ENCODE measurements around the gene PBRM1. TPM values are rescaled to one million over a fixed set of nuclear protein-coding genes. Genes with fewer than 3 reads are reported as not detected.

PBRM1 gene
- total and polyA plus RNA-seq, 2 of the 8 experiments (the other 6 are each of a cell fraction or from before 2014, with no cell fraction given): 19.3 to 65.8 TPM

DNA sequence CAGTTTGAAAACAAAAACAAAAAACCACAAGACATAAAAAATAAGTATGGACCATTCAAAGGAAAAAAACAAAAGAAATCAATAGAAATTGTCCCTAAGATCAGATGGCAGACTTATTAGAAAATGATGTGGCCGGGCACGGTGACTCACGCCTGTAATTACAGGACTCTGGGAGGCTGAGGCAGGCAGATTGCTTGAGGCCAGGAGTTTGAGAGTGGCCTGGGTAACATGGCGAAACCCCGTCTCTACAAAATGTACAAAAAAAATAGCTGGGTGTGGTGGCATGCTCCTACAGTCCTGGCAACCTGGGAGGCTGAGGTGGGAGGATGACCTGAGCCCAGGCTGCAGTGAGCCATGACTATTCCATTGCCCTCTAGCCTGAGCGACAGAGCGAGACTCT is 36.8 kb upstream of the PBRM1 start (continued):
- TF ChIP-seq CTBP2 (IDR thresholded peaks at IDR 0.05; ENCODE audit: borderline replicate concordance, insufficient read depth, insufficient read length, low read length) (no peak), CEBPB (IDR thresholded peaks at IDR 0.05; ENCODE audit: low read depth, low read length) (no peak), HDAC2 (IDR thresholded peaks at IDR 0.05; ENCODE audit: borderline replicate concordance in 1 of 2, low read depth in 2 of 2, low read length in 2 of 2) (no peak)

All from H1 (cell line).